GM18502 (cell line): ENCODE measurements around the gene CCDC30.
"Not testable (repeated sequence)": the region's sequence is repeated elsewhere in the genome, so short reads cannot be mapped to it uniquely, and the experiment has no call there.

Experiments used
- ATAC-seq: cut with Tn5 transposase; IDR thresholded peaks from one replicate; pipeline ENCODE4 v1.9.1; 2021; ENCODE audit warnings: mild to moderate bottlenecking; ENCODE audit not compliant: unreplicated experiment, poor library complexity

CCDC30 gene

DNA sequence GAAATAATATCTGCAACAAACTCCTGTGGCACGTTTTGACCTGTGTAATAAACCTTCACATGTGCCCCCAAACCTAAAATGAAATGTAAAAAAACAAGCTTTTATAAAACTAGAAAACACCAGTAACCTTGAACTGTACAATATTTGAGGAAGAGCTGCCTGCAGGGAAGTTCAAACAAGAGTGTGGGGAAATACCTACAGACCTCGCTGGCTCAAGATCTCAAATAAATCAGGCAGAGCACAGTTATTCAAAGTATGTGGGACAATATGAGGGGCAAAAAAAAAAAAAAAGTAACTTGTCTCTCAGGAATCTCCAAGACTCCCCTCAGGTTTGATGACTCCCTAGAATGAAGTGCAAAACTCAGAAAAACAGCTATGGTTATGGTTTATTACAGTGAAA lies 157.2 kb downstream of the CCDC30 start:
- ATAC-seq: no peak

DNA sequence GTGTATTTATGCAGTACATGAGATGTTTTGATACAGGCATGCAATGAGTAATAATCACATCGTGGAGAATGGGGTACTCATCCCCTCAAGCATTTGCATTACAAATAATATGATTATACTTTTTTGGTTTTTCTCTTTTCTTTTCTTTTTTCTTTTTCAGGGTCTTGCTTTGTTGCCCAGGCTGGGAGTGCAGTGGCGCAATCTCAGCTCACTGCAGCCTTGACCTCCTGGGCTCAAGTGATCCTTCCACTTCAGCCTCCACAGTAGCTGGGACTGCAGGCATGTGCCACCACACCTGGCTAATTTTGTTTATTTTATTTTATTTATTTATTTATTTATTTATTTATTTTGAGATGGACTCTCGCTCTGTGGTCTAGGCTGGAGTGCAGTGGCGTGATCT lies 158.1 kb downstream of the CCDC30 start:
- not testable (repeated sequence) for ATAC-seq

DNA sequence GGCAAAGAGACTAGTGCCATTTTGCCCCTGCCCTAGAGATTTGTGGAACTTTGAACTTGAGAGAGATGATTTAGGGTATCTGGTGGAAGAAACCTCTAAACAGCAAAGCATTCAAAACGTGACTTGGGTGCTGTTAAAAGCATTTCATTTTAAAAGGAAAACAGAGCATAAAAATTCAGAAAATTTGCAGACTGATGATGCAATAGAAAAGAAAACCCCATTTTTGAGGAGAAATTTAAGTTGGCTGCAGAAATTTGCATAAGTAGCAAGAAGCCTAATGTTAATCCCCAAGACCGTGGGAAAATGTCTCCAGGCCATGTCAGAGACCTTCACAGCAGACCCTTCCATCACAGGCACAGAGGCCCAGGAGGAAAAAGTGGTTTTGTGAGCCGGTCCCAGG lies 164.1 kb downstream of the CCDC30 start:
- not testable (repeated sequence) for ATAC-seq

DNA sequence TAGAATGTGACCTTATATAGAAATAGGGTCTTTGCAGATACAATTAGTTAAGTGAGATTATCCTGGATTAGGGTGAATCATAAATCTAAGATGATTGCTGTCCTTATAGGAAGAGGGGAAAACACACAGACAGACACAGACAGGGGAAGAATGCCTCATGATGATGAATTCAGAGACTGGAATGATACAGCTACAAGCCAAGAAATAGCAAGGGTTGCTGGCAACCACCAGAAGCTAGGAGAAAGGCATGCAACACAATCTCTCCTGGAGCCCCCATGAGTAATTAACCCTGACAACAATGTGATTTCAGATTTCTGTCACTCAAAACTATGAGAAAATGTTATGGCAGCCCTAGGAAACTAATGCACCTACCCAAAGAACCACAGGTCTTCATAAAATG lies 176.0 kb downstream of the CCDC30 start:
- no peak for ATAC-seq

DNA sequence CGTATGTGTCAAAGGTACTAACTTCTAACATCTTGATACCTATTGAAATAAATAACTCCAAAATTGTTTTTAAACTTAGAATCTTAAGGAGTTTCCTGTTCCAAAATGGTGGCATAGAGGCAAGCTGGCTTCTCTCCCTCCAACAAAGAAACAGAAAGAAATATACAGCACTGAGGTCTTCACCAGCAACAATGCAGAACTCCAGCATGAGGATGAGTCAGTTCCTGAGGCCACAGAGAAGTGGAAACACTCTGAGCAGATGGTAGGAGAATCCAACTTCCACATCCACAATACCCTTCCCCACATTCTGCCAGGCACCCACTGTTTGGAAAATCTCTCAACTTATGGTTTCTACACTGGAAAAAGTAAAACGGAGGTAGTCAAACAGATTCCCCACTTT lies 183.0 kb downstream of the CCDC30 start:
- no peak for ATAC-seq

DNA sequence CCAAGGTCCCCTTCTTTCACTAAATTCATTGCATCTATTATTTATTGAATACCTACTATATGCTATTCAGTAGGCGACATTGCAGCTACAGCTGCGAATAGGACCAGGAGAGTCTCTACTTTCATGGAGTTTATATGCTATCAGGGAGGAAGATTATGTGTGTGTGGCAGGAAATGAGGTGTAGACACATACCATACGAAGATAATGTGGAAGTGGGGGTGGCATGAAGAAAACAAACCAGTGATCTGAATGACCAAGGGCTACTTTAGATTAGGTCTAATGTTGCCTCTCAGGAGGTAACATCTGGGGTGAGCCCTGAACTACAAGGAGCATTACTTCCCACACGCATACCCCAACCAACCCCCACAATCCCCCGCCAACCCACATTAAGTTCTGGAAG lies 194.1 kb downstream of the CCDC30 start:
- no peak for ATAC-seq

DNA sequence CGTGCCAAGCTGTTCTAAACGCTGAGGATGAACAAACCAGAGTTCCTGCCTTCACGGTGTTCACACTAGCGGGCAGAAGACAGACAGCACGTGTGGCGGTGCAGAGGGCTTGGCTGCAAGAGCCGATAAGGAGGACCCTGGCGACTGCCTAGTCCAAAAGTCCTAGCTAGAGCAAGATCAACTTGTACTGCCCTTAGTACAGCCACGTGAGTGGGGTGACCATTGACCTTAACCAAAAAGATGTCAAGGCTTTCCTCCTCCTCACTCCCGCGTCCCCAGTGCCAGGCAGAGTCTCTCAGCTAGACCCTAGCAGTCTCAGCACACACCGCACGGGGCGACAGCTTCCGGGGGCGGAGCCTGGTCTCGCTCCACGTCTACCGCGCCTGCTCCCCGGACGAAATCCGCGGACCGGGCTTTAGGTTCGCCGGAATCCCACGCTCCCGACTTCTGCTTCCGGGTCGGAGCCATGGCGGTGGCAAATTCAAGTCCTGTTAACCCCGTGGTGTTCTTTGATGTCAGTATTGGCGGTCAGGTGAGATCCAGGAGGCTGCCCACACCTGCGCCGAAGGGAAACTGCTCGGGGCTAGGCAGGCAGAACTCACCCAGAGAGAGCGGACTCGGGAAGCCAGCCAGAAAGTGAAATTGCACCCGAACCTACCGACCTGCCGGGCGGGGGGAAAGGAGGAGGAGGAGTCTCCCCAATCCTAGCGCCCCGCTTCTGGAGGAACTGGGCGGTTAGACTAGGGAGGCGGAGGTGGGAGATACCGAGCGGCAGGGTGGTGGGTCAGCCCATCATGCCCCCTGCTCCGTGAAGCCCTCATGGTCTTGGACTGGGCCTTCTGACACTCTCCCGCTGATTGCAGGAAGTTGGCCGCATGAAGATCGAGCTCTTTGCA lies 195.1 kb downstream of the CCDC30 start, which contains the start of gene PPIH:
Gene PPIH, plus strand, starts transcription at position 443 of the 896 bp plus-strand sequence. Its CDS starts 24 bp downstream, at position 467.
- peak; percentile 95 for ATAC-seq

DNA sequence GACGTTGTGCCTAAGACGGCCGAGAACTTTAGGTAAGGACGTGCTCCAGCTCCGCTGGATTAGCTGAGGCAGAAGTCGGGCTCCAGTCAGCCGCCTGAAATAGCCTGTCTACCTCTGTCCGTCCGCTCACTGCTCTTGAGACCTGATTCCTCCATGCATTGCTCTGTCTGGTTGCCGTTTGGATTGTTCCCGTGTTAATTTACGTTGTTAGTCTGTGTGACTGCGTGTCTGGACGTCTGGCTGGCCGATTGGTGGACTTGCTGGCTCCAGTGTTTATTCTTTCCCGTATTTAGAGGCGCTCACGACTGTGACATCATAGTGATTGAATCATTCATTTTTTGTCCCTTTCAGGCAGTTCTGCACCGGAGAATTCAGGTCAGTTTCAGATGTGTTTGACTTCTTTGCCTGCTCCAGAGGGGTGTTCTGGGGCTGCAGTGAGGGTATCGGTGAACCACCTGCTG lies 195.8 kb downstream of the CCDC30 start:
- no peak for ATAC-seq

DNA sequence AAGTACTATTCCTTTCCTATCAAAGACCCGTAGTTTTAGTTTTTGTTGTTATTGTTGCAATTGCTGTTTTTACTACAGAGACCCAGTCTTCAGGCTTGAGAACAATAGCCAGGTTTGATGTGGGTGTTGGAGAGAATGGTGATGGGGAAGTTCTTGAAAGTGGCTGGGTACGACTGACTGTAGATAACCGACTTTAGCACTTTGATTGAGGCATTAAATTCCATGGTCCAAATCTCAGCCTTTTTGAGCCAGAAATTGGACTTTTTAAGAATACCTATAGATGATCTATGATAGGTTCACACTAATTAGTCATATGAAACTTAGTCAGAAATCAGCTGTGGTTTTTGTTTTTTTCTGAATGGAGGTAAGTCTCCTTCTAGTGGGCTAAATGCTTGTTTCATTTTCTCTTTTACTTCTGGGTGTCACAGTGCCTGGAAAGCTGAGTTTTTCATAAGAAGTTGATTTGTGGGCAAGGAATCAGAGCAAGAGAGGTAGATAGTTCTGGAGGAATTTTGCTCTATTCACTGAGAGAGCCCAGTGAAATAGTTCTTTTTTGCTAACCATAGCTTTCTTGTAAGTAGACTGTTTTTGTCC lies 197.9 kb downstream of the CCDC30 start:
- ATAC-seq: no peak

DNA sequence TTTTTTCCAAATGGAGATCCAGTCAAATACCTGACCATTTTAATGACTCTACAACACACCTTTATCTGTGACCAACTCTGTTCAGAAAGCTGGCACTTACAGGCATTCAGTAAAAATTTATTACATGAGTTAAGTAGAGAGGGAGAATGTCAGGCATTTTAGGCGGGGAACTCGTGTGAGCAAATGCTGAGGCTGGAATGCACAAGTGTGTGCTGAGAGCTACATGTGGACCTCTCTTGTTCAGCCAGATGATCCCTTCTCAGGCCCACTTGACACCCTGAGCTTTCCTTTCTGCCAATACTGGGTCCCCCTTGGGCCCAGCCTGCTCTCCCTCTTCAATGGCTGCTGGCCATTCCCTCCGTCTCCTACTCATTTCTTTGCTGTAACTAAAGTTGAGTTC lies 206.8 kb downstream of the CCDC30 start:
- no peak for ATAC-seq

DNA sequence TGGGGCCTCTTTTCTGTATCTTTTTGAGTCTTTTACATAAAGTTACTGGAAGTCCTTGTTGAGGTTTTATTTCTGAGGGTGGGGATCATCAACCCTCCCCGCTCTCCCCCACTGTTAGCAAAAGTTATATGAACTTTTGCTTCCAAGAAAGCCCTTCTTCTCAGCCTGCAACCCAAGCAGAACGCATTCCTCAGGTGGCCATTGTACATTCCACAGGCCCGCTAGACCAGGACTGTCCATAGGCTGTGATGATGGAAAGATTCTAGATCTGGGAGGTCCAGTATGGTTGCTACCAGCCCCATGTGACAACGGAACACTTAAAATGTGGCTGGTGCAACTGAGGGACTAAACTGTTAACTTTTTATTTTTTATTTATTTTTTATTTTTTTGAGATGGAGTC lies 207.3 kb downstream of the CCDC30 start:
- no peak for ATAC-seq

DNA sequence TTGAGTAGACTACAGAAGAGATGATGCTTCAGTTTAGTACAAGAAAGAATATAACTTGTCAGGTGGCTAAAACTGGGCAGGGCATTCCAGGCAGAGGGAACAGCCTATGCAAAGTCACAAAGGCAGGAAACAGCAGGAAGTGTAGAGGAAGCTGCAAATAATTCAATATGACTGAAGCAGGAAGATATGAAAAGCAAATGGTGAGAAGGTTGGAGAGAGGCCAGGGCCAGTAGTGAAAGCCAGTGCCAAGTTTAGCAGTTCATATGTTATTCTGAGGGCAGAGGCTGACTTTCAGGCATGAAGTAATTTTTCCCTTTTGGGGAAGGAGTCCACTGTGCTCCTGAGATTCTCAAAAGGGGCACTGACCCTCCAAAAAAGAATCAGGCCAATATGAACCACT lies 211.1 kb downstream of the CCDC30 start:
- no peak for ATAC-seq

DNA sequence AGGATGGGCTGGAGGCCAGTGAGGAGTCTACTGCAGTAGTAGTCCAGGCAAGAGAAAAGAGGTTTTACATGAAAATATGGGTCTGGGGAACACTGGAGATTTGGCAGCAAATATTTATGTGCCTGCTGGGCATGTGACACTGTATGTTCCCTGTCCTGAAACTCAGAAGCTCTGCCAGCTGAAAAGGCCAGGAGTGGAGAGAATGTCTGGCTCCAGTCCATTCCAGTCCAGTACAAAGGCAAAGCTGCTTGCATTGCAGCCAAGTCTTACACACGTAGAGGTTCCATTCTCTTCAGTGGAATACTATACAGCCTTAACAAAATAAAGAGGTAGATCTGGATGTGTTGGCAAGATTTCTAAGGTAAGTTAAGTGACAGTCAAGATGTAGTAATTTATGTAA lies 211.6 kb downstream of the CCDC30 start:
- no peak for ATAC-seq

DNA sequence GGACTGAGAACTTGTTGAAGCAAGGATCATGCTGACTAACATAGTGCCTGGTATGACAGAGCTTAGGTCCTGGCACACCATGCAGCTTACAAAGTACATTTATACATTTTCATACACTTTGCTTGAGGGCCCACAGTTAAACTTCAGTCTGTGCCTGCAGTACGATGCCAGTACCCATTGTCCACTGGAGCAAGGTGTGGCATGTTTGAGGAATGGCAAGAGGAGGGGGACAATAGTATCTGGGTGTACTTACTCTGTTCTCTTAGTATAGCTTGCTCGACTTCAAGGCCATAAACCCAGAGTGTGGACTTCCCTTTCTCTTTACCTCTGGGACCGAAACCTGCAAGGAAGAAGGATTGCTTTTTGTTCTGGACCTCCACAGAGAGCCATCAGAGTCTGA lies 212.4 kb downstream of the CCDC30 start:
- no peak for ATAC-seq

DNA sequence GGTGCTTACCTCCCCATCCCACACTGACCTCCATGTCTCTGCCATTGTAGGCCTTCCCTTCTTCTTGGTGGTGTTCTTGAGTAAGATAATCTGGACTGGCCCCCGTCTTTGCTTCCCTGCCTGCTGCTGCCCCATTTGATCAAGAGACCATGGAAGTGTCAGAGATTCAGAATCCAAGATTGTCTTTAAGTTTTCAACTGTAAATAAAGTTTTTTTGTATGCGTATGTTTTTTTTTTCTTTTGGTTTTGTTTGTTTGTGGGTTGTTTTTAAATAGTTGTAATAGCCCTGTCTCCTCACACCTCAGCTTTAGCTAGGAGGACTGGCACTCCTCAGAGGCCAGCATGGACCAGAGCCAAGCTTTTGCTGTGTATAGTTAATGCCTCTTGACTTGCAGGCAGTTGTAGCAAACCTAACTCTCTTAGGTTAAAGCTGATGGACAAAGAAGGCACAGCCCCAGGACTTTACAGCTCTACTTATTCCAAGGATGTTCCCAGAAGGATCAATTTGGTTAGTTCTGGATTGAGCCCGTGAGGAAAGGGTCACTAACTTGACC lies 213.5 kb downstream of the CCDC30 start:
- no peak for ATAC-seq

DNA sequence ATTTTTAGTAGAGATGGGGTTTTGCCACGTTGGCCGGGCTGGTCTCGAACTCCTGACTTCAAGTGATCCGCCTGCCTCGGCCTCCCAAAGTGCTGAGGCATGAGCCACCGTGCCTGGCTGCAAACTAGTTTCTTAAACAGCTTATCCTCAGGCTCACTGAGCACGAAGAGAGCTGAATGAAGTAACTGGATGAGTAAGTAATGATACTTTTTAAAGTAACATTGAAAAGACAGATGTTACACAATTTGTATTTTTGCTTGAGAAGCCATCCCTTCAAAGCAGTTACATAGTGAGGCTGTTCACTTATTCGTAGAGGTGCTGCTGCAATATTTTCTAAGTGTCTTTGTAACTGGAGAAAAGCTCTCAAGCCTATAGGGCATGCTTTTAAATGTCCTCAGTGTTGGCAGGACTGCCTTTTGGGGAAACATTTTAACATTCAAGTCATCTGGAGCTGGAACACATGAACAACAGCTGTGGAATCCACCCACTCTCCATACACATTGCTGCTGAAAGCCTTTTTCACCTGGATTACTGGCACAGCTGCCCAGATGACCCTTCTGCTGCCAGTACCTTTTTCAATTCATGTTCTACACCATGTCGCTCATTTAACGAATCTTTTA lies 216.4 kb downstream of the CCDC30 start:
- no peak for ATAC-seq

DNA sequence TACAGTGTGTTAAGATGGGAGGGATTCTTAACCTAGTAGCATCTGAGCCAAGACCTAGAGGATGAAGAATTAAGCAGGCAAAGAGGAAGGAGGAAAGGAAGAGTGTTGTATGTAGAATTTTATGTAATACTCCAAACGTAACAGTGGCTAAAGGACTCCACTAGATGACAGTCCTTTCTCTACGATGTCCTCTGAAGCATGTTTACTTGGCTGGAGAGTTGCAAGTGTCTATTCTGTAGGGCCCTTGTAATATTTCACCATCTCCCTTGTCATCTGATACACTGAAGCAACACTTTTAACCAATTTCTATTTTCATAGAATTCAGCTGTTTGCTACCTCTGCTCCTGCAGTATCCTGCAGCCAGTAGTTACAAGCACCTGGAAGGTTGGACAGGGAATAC lies 217.0 kb downstream of the CCDC30 start:
- ATAC-seq: no peak

DNA sequence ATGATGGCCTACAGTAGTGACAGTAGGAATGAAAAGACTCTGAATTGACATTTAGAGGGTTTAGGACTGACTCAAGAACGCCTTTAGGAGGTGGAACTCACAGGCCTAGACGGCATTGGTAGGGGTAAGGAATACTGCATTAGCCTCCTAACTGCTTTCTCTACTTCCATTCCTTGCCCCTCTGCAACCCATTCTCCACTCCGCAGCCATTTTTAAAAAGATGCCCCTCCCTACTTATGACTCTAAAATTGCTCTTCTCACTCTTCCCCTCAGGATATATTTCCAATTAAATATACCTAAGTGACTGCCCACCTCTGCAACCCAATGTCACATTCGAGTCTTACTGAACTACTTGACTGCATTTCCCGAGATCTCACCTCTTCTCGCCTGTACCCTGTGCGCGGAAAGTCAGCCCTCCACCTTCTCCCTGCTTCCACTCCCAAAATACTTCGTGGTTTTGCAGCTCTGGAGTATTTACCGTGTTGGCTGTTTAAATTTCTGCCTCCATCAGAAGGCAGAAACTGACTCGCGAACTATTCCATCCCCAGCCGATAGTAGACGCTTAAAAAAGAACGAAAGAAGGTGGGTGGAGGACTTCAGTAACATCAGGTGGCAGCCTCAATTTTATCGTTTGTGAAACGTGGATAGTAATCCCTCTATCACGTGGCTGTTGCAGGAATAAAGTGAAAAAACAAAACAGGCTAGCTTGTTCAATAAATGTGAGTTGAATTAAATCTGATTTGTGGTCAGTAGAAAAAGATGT lies 218.0 kb downstream of the CCDC30 start:
- ATAC-seq: no peak

DNA sequence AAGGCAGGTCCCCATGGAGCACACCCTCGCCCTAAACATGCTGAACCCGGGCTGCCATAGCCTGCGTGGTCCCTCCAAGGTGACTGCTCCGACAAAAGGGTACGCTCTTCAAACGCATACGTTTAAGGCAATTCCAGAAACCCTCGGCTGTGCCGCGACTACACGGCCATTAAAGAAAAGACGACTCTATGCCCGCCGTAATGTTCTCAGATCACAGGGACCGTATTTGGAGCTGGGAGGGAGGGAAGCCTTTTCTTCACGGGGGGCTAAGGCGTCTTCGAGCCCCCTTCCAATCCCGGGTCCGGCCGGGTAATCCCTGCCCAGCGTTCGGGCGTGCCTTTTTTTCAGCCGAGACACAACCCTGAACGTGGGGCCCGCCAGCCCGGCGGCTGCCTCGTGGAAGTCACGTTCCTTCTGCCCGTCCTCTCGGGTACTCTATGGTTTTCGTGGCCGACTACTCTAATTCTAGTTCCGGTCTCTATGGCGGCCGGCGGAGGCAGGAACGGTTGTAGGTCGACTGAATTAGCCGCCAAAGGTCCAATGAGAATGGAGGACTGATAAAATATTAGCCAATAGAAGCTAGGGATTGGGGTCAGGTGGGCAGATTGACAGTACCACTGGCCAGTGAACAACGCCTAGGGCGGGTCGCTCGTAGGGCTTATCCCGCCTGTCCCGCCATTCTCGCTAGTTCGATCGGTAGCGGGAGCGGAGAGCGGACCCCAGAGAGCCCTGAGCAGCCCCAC lies 218.8 kb downstream of the CCDC30 start, which contains the start of gene YBX1:
Gene YBX1, plus strand, starts transcription at position 678 of the 743 bp plus-strand sequence. CDS start 148 bp downstream, outside the sequence.
- ATAC-seq: peak; percentile 88

DNA sequence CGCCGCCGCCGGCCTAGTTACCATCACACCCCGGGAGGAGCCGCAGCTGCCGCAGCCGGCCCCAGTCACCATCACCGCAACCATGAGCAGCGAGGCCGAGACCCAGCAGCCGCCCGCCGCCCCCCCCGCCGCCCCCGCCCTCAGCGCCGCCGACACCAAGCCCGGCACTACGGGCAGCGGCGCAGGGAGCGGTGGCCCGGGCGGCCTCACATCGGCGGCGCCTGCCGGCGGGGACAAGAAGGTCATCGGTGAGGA lies 219.3 kb downstream of the CCDC30 start:
- ATAC-seq: not testable (repeated sequence)
